ENCODE data around the gene VEGFB.

DNA sequence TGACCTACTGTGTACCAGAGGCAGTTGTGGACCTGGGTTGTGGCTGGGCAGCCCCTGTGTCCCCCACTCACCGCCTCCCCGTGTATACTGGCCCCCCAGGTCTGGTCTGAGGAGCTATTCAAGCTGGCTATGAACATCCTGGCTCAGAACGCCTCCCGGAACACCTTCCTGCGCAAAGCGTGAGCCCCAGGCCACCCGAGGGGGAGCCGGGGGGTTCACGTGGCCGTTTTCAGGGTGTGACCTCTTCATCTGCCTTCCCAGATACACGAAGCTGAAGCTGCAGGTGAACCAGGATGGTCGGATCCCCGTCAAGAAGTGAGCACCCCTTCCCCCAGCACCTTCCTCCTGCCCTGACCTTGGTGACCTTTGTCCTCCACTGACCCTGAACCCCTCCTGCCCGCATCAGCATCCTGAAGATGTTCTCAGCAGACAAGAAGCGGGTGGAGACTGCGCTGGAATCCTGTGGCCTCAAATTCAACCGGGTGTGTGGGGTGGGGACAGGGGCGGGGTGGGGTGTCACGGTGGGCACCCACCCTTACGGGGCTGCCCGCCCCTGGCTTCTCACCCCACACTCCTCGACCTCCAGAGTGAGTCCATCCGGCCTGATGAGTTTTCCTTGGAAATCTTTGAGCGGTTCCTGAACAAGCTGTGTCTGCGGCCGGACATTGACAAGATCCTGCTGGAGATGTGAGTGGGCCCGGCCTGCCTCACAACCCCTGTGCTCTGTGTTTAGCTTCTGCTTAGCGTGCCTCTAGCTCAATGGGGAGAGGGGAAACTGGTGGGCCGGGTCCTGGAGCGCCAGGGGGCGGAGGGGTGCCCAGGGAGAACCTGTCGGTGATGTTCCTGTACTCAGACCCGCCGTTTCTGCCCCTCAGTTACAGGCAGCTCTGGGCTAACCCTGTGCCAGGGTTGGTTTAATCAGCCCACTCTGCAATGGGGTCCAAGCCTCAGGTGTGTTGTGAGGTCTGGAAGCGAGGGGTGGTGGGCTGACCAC, 21.0 kb downstream of the VEGFB start:
- no peak for TF ChIP-seq POLR2A (IDR thresholded peaks at IDR 0.05)
- TF ChIP-seq, protein P1, sequence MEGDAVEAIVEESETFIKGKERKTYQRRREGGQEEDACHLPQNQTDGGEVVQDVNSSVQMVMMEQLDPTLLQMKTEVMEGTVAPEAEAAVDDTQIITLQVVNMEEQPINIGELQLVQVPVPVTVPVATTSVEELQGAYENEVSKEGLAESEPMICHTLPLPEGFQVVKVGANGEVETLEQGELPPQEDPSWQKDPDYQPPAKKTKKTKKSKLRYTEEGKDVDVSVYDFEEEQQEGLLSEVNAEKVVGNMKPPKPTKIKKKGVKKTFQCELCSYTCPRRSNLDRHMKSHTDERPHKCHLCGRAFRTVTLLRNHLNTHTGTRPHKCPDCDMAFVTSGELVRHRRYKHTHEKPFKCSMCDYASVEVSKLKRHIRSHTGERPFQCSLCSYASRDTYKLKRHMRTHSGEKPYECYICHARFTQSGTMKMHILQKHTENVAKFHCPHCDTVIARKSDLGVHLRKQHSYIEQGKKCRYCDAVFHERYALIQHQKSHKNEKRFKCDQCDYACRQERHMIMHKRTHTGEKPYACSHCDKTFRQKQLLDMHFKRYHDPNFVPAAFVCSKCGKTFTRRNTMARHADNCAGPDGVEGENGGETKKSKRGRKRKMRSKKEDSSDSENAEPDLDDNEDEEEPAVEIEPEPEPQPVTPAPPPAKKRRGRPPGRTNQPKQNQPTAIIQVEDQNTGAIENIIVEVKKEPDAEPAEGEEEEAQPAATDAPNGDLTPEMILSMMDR (IDR thresholded peaks at IDR 0.05), result no peak
